GM23338 (cell line): Measurements from ENCODE around the gene CCDC74B. TPM values are rescaled to one million over a fixed set of nuclear protein-coding genes. Genes with fewer than 3 reads are reported as not detected.
"Not testable (repeated sequence)": the region's sequence is repeated elsewhere in the genome, so short reads cannot be mapped to it uniquely, and the experiment has no call there.

Experiments used
- ATAC-seq: fragments of 200-7000 bp; cut with Tn5 transposase; 3 replicates; pipeline ENCODE4 v1.9.1; 2020
- DNase-seq: peaks from one replicate; pipeline ENCODE4 v3.0.0-alpha.2; 2015; ENCODE audit warnings: low spot score
- H2AFZ ChIP-seq: fragments of 200-600 bp; sonication (generic); 2 replicates; pipeline ENCODE4 v1.8.0; 2016; ENCODE audit warnings: antibody characterized with exemption, mild to moderate bottlenecking, moderate library complexity
- H3F3A ChIP-seq: fragments of 200-600 bp; sonication (generic); replicated peaks from 2 replicates; pipeline ENCODE4 v1.8.0; 2017; ENCODE audit warnings: antibody characterized with exemption, mixed run types, low read depth
- H3K27ac ChIP-seq: fragments of 200-600 bp; sonication (generic); 2 replicates; pipeline ENCODE4 v1.6.1; 2016; ENCODE audit warnings: low read depth
- H3K27me3 ChIP-seq: fragments of 200-600 bp; sonication (generic); 2 replicates; pipeline ENCODE4 v1.8.0; 2016; ENCODE audit warnings: mild to moderate bottlenecking, mixed run types, moderate library complexity; ENCODE audit not compliant: insufficient read depth
- H3K36me3 ChIP-seq: fragments of 200-600 bp; sonication (generic); 2 replicates; pipeline ENCODE4 v1.8.0; 2016; ENCODE audit warnings: mild to moderate bottlenecking; ENCODE audit not compliant: insufficient read depth
- H3K4me1 ChIP-seq: fragments of 200-600 bp; sonication (generic); 2 replicates; pipeline ENCODE4 v1.8.0; 2016; ENCODE audit warnings: mild to moderate bottlenecking, moderate library complexity; ENCODE audit not compliant: insufficient read depth
- H3K4me2 ChIP-seq: fragments of 200-600 bp; sonication (generic); 2 replicates; pipeline ENCODE4 v1.7.1; 2017; ENCODE audit warnings: mixed run types
- H3K4me3 ChIP-seq: fragments of 200-600 bp; sonication (generic); 2 replicates; pipeline ENCODE4 v1.6.1; 2016; ENCODE audit warnings: mixed run types
- H3K79me2 ChIP-seq: fragments of 200-600 bp; sonication (generic); replicated peaks from 2 replicates; pipeline ENCODE4 v1.8.0; 2017; ENCODE audit warnings: mild to moderate bottlenecking; ENCODE audit not compliant: insufficient read depth
- H3K9me2 ChIP-seq: fragments of 200-600 bp; sonication (generic); 2 replicates; pipeline ENCODE4 v1.8.0; 2017; ENCODE audit not compliant: insufficient read depth
- H4K20me1 ChIP-seq: fragments of 200-600 bp; sonication (generic); replicated peaks from 2 replicates; pipeline ENCODE4 v1.8.0; 2017; ENCODE audit warnings: mild to moderate bottlenecking; ENCODE audit not compliant: insufficient read depth
- H3K27ac Mint-ChIP-seq: 2 replicates; pipeline ENCODE4 v1.8.0; 2020; ENCODE audit warnings: inconsistent platforms, mild to moderate bottlenecking, moderate library complexity, mixed read lengths
- H3K27me3 Mint-ChIP-seq: 3 replicates; pipeline ENCODE4 v1.8.0; 2022; ENCODE audit warnings: low read depth, mild to moderate bottlenecking, moderate library complexity, mixed read lengths, inconsistent platforms; ENCODE audit not compliant: insufficient read depth, poor library complexity
- H3K36me3 Mint-ChIP-seq: 3 replicates; pipeline ENCODE4 v1.8.0; 2021; ENCODE audit warnings: low read depth, mild to moderate bottlenecking, inconsistent platforms, moderate library complexity, mixed read lengths
- H3K4me1 Mint-ChIP-seq: 3 replicates; pipeline ENCODE4 v1.8.0; 2020; ENCODE audit warnings: mild to moderate bottlenecking, inconsistent platforms, mixed read lengths
- H3K4me3 Mint-ChIP-seq: 3 replicates; pipeline ENCODE4 v1.8.0; 2021; ENCODE audit warnings: moderate library complexity, mild to moderate bottlenecking, inconsistent platforms, mixed read lengths
- H3K9me3 Mint-ChIP-seq: 3 replicates; pipeline ENCODE4 v1.8.0; 2020; ENCODE audit warnings: moderate library complexity, mild to moderate bottlenecking, inconsistent platforms, mixed read lengths
- CTCF ChIP-seq, 2 experiments: fragments of 200-600 bp in 1 of 2; sonication (generic) in 1 of 2; conservative IDR thresholded peaks; 2 replicates each; pipeline versions ENCODE4 v1.5.1 to v1.6.1; 2016 to 2017; ENCODE audit warnings: antibody characterized with exemption in 2 of 2, low read depth in 2 of 2, mild to moderate bottlenecking in 2 of 2, moderate library complexity in 1 of 2
- ETS1 ChIP-seq: IDR thresholded peaks from 2 replicates; pipeline ENCODE4 v1.6.1; 2016; ENCODE audit warnings: antibody characterized with exemption
- NANOG ChIP-seq: IDR thresholded peaks from 2 replicates; pipeline ENCODE4 v1.6.1; 2016; ENCODE audit warnings: antibody characterized with exemption, borderline replicate concordance
- POLR2AphosphoS5 ChIP-seq: IDR thresholded peaks from 2 replicates; pipeline ENCODE4 v1.6.1; 2016; ENCODE audit warnings: antibody characterized with exemption, low read depth
- REST ChIP-seq: IDR thresholded peaks from one replicate; pipeline ENCODE4 v1.6.1; 2018; ENCODE audit warnings: antibody characterized with exemption; ENCODE audit not compliant: unreplicated experiment
- STAT1 ChIP-seq: IDR thresholded peaks from one replicate; pipeline ENCODE4 v1.6.1; 2016; ENCODE audit warnings: antibody characterized with exemption; ENCODE audit not compliant: unreplicated experiment
- ZNF331 ChIP-seq: fragments of 250-450 bp; sonication (Bioruptor Pico); IDR thresholded peaks from 2 replicates; pipeline ENCODE4 v1.5.0; 2020; ENCODE audit warnings: low read depth, mild to moderate bottlenecking, moderate library complexity
- polyA plus RNA-seq: library from polyadenylated mRNA; unstranded; fragments of >200 nt; fragmentation: Nextera tagmentation; extraction: Ambion mirVana; gene quantifications from 2 replicates; pipeline ENCODE4 v1.2.1, GENCODE V29; 2016
- total RNA-seq: library from RNA; depleted of rRNA; stranded (reverse); fragments of >200 nt; shearing (Covaris generic); gene quantifications from 2 replicates; pipeline ENCODE4 v1.2.3, GENCODE V29; 2014

Gene CCDC74B
- total and polyA plus RNA-seq, 2 experiments from 2014 or later, result 16.4 to 34.5 TPM

DNA sequence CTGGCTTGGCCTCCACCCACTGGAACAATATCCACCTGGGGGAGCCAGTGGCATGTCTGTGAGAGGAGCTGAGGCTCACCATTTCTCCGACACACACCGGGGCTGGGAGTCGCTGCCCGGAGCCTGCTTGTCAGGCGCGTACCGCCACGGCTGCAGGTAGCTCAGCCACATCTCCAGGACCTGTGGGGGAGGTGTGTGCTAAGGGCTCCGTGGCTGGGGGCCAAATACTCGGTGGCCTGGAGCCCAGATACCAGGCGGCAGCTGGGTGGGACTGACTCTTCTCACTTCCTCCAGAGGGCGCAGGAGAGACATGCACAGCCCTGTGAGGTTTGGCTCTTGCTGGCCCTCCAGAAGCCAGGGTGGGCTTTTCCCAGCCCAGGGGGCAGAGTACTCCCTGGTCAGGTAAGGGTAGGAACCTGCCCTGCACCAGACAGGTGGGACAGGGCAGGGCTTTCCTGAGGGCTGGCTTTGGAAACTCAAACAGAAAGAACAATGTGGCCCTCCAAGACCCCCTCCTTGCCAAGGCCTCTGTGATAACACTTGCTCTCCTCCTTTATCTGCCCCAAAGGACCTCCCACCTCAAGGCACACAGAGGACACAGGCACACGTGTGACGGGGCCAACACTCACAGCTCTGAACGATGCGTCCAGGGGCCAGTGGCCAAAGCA, 11.2 kb upstream of the CCDC74B start:
- Mint-ChIP-seq H3K27me3 (peaks cover 10% of the 10 kb centered on the region), H3K27ac (peak overlapping the region; percentile 31; the same call in 1 of the 2 replicates), H3K36me3 (peaks cover 35% of the 10 kb centered on the region)
- not testable (repeated sequence) for H3K9me2 ChIP-seq, H3K4me1 ChIP-seq, H3K4me1 Mint-ChIP-seq, H3K79me2 ChIP-seq, H3K27ac ChIP-seq, H3K4me3 ChIP-seq, H3K9me3 Mint-ChIP-seq, H4K20me1 ChIP-seq, H3K27me3 ChIP-seq, H3K4me2 ChIP-seq, H3F3A ChIP-seq, H3K36me3 ChIP-seq, H3K4me3 Mint-ChIP-seq, H2AFZ ChIP-seq
- peak; percentile 85 for ATAC-seq
- peak; percentile 82 for DNase-seq
- TF ChIP-seq CTCF (conservative IDR thresholded peaks at IDR 0.05; ENCODE audit: low read depth in 2 of 2), result peak; percentile 57 to 81

DNA sequence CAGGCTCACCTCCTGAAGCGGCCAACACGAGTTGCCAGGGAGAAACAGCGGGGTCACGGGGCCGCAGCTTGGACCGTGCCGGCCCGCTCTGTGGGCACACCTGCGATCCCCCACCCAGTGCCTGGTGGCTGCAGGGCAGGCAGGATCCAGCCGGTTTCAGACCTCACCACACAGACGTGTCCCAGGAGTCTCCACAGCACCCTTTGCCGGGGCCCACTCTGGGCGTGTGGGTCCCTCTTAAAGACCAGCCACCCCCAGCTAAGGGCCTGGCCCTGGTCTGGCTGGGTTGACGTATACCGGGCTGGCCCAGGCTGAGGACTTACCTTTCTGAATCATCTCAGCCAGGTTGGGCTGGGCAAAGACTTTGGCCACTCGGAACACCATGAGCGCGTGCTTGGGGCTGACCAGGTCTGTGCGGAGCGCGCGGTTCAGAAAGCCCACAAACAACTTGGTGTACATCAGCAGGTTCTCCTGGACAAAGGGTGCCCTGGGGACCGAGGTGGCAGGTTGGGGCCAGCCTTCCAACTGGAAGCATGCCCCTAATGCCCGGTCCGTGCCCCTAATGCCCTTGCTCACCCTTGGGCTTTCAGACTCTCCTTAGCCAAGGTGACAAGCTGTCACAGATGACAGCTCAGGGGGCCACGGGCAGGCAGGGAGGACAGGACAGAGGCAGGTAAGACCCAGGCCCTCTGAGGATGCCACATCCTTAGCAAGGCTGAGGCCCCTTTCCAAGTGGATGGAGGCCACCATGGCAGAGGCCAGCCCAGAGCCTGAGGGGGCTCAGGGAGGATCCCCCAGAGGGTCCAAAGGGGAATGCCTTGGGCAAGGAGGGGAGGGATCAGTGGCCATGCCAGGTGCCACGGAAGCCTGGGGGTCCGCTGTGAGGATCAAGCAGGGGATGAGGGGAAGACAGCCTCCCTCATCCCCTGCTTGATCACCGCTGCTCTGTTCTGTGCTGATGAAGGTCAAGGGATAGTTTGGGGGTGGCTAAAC, 10.2 kb upstream of the CCDC74B start:
- H3K4me3 ChIP-seq, result no peak overlapping the region
- H3K4me3 Mint-ChIP-seq, result no peak overlapping the region
- H3K9me2 ChIP-seq, result no peaks in the 10 kb centered on the region
- no peaks in the 10 kb centered on the region; the same call in 1 of the 3 replicates for H3K4me1 Mint-ChIP-seq
- no peak overlapping the region for H3K27ac Mint-ChIP-seq
- H3K79me2 ChIP-seq, result no peaks in the 10 kb centered on the region
- H3K36me3 Mint-ChIP-seq, result peaks cover 31% of the 10 kb centered on the region
- H2AFZ ChIP-seq, result no peak overlapping the region
- TF ChIP-seq STAT1, result no peak
- no peak for TF ChIP-seq ETS1
- no peak for TF ChIP-seq REST
- no peak for TF ChIP-seq ZNF331 (CRISPR knock-in tag)
- no peak for TF ChIP-seq NANOG
- no peak for TF ChIP-seq CTCF (conservative IDR thresholded peaks at IDR 0.05; ENCODE audit: low read depth in 2 of 2)
- TF ChIP-seq POLR2AphosphoS5, result no peak
- no peaks in the 10 kb centered on the region for H3K27me3 ChIP-seq
- no peaks in the 10 kb centered on the region for H3K4me1 ChIP-seq
- ATAC-seq, result no peak
- no peak overlapping the region for H3K27ac ChIP-seq
- no peaks in the 10 kb centered on the region for H3K36me3 ChIP-seq
- no peak for DNase-seq
- no peaks in the 10 kb centered on the region; the same call in 1 of the 2 replicates for H4K20me1 ChIP-seq
- no peak overlapping the region for H3K4me2 ChIP-seq
- peaks cover 8% of the 10 kb centered on the region for H3K27me3 Mint-ChIP-seq
- no peaks in the 10 kb centered on the region for H3K9me3 Mint-ChIP-seq
- H3F3A ChIP-seq, result no peaks in the 10 kb centered on the region

DNA sequence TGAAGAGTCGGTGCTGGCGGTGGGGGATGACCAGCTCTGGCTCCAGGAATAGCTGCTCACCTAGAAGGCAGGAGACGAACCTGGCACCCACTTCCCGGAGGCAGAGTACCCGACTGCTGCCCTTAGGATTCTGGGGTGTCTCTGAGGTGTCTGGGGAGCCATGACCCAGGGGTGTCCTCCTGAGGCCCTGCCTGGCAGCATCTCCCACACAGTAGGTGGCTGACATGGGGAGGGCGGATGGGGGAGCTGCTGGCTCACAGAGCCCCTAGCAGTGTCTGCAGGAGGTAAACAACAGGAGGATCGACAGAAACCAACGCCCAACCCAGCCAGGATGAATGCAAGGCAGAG, 9.5 kb upstream of the CCDC74B start:
- not testable (repeated sequence) for H3K36me3 ChIP-seq, H3K27ac ChIP-seq, ATAC-seq, H3K4me1 ChIP-seq, H3K27me3 ChIP-seq, H3K9me3 Mint-ChIP-seq, H3K4me3 ChIP-seq, H3F3A ChIP-seq, H3K27ac Mint-ChIP-seq, H3K4me3 Mint-ChIP-seq, H3K79me2 ChIP-seq, DNase-seq, H4K20me1 ChIP-seq, H2AFZ ChIP-seq, H3K4me1 Mint-ChIP-seq, H3K9me2 ChIP-seq, H3K4me2 ChIP-seq, H3K27me3 Mint-ChIP-seq
- H3K36me3 Mint-ChIP-seq, result peaks cover 27% of the 10 kb centered on the region
